ENCODE measurements around the gene COL3A1. TPM values are rescaled to one million over a fixed set of nuclear protein-coding genes. Genes with fewer than 3 reads are reported as not detected.

COL3A1 gene
- total and polyA plus RNA-seq, 2 of the 8 experiments (the other 6 are each of a cell fraction or from before 2014, with no cell fraction given) = 0.07 to 0.11 TPM

DNA sequence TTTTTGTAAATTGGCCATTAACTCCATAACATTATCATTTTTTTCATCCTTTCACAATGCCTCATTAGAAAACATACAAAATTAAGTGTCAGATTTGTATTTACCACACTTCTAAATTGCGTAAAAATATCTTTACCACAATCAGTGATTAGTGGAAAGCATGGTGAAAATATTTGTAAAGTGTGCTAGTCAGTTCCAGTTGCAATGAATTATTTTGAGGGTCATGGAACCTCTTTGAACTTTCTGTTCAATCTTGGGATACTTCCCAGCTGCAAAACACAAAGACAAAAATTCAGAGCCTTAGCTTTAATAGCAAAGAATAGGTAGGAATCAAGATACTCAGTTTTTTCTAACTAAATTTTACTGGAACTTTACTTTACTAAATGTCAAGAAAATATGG, 4.0 kb upstream of the COL3A1 start (continued):
- no peak for TF ChIP-seq CHD7 (IDR thresholded peaks at IDR 0.05; ENCODE audit: insufficient replicate concordance, low read length)
- TF ChIP-seq TAF7 (optimal IDR thresholded peaks at IDR 0.05; ENCODE audit: borderline replicate concordance, low read depth, low read length) = no peak
- no peak for TF ChIP-seq SP1 (IDR thresholded peaks at IDR 0.05; ENCODE audit: low read depth, low read length)
- no peak for TF ChIP-seq NANOG (IDR thresholded peaks at IDR 0.05; ENCODE audit: insufficient read depth, low read depth, low read length, poor library complexity, severe bottlenecking)
- no peak for TF ChIP-seq RBBP5 (IDR thresholded peaks at IDR 0.05; ENCODE audit: borderline replicate concordance, low read depth, low read length)
- no peak for TF ChIP-seq POU5F1 (IDR thresholded peaks at IDR 0.05; ENCODE audit: low read depth, low read length)

Data from H1 (cell line).